Anterior cingulate cortex (tissue), 58 donors: ENCODE data around the gene HSD17B10.
A peak's percentile ranks its signal among the peaks of the same experiment; 100 is the strongest.
"Not testable (repeated sequence)": the region's sequence is repeated elsewhere in the genome, so short reads cannot be mapped to it uniquely, and the experiment has no call there.

Experiments used
- DNase-seq, 58 donors: peaks; one replicate each; lab custom pipeline; 2025; lab: John Stamatoyannopoulos, UW

Gene HSD17B10

DNA sequence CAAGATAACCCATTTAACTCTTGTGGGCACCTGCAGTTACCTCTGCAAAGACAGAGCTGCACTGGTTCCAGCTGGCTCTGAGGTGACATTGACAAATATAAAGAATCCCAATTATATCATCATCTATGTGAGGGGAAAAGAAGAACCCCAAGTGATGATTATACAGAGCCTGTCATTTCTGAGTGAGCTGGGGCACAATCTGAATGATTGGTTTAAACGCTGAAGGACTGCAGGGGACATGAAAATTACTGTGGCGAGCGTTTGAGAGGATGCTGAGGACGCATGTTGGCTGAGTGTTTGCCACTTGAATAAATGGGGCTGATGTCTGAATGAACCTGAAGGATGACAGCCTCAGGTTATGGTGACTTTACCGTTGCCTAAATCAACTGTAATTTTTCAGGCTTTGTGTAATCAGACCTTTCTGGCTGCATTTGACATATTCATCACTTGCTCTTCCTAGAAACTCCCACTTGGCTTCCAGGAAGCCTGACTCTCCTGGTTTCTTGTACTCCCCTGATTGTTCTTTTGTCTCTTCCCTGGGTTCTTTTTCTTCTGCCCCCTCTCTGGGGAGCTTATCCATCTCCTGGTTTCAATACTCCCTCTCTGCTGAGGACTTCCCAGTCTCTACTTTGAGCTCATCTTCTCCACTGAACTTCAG is 4.1 kb upstream of the HSD17B10 start:
- DNase-seq, result no peak

DNA sequence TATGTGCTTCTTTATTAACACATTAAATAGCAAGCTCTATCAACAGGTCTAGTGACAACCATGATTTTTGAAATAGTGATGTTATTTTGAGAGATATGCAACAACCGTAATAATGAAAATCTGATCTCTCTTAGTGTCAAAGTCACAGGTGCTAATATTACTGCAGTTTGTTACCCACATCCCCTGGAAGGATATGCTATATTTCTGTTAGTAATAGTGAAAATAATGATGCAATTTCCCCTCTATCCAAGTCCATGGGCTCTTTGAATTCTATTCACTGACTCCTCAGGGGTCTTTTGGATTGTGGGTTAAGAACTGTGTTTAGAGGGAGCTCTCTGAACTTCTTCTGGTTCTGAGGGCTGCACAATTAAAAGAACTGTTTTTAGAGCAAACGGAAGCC is 3.0 kb upstream of the HSD17B10 start:
- DNase-seq, result no peak

DNA sequence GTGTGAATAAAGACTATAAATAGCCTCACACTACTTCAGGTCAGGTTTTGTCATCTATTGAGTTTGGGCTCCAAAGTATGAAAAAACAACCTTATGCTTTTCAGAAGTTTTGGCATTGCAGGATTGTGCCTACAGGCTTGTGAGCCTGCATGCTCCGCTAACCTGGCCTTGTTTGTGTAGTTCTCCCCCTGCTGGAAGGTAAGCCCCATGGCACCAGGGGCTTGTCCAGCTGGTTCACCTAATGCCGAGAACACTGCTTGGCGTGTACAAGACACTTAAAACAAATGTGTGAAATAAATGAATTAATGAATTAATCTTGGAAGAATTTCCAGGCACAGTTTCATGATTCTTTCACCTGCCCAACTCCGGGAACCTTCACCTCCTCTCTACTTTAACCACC is 1.8 kb upstream of the HSD17B10 start:
- peak in 31 of 58 donors; percentile 0 to 27 (median 7) for DNase-seq

DNA sequence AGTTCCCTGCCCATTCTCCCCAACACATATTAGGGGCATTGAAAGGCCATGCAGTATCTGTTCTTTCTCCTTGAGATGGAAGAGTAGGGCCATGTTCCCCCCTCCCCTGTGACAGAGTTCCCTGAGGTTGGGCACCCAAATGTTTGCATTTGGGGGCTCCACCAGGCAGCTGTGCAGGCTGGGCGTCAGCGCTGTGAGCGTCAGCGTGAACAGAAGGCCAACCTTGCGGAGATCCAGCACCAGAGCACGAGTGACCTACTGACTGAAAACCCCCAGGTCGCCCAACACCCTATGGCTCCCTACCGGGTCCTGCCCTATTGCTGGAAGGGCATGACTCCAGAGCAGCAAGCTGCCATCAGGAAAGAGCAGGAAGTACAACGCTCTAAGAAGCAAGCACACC is 3.9 kb downstream of the HSD17B10 start:
- DNase-seq, result no peak

DNA sequence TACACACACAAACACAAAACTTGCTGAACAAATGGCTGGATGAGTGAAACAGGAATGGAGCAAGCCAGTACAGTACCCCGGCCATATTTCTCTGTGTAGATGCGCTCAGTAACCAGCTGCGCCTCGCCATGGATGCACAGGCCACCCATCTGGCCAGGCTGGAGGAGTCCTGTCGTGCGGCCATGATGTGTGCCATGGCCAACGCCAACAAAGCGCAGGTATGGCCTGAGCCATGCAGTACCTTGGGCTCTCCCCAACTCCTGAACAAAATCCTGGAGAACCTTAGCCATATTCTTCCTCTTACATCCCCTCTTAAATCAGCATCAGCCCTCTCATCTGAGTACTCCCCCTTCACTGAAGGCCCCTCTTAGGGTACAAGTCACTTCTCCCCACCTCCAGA is 4.4 kb downstream of the HSD17B10 start:
- DNase-seq, result no peak

DNA sequence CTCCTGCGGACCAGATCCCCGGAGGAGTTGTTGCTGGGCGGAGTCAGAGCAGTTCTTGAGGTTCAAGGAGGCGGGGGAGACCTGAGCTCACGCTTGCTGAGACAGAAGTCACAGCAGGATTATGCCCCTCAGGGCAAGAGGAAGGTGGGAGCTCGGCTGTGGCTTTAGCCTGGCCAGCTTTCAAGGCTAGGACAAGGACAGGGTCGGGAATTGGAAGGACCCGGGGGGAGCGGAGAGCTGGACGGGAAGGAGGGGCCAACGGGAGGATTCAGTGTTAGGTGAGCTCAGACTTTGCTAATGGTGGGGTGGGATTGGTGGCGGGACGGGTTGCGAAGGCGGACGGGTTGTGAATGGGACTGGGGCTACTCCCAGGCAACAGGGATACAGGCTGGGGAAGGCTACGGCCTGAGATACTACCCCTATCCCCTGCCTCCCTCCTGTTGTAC is 11.3 kb downstream of the HSD17B10 start, which contains the start of gene RIBC1:
Gene RIBC1 (plus strand): TSS at position 13 of the 446 bp plus-strand sequence. CDS start 3,404 bp downstream, outside the sequence.
- DNase-seq, result peak in 4 of 58 donors; percentile 13 to 55 (median 30)

DNA sequence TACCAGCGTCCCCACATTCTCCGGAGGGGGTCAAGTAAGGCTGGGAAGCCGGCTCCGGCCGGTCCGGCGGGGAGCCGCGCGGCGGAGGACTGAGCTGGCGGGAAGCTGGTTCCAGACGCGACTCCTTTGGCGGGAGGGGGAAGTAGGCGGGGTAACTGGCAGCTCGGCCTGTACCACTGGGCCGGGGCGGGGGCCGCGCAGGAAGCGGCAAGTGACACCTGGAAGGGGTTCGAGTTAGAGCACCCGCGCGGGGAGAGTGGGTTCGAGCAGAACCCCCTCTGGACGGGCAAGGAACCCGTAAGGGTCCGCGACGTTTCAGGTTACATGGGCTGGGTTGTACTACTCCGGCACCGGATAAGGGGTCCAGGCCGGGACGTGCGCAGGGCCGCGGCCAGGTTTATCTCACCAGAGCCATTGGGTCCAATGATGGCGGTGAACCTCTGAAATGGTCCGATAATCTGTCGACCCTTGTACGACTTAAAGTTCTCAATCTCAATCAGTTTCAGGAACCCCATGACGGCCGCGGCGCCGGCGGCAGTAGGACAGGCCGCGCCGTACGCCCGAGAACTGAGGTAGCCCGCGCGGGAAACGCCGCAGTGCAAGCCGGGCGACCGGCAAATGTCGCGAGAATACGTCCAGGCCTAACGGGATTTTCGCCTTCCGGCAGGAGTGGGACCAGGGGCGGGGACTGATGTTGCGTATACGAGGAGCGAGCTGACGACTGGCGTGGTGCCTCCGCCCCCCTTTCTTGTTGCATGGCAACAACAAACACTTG is 11.9 kb downstream of the HSD17B10 start, which contains the start of gene SMC1A:
Gene SMC1A (minus strand): TSS at position 569 of the 775 bp plus-strand sequence. CDS start 54 bp downstream, at position 515.
- DNase-seq, result peak; percentile 42 to 97 (median 90)

DNA sequence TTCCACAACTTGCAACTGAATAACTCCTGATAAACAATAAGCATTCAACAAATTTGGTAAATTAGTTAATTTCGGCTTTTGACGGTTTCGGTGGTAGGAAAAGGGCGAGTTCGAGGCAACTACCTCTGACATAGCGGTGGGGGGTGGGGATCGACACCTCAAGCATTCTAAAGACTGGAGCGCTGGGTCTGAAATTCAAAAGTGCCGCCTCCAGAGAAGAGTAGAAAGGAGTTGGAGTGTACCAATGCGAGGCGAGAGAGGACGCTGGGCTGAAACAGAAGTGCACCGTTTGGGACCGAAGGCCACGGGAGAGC is 12.4 kb downstream of the HSD17B10 start:
- DNase-seq, result no peak

DNA sequence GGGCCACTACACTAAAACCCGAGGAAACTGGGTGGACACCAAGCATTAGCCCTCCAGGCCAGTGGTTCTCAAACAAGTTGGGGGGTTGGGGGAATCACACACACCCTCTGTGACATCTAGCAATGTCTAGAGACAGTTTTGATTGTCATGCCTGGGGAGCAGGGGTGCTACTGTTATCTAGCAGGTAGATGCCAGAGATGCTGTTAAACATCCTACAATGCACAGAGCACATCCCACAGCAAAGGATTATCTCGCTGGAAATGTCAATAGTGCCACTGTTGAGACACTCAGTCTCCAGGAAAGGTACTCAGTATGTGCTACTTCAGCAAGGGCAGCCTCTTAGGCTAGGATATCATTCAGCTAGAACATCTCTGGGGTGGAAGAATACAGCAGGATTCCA is 13.0 kb downstream of the HSD17B10 start:
- DNase-seq, result no peak

DNA sequence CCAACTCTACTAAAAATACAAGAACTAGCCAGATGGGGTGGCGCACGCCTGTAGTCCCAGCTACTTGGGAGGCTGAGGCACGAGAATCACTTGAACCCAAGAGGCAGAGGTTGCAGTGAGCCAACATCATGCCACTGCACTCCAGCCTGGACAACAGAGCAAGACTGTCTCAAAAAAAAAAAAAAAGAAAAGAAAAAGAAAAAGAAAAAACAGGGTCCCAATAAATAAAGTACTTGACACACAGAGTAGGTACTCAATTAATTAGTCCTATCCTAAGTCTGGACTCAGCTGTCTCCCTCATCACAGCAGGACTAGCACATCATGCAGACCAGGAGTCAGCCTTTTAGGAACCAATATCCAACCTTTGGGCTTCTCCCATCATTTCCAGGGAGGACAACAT is 13.8 kb downstream of the HSD17B10 start:
- DNase-seq, result not testable (repeated sequence)

DNA sequence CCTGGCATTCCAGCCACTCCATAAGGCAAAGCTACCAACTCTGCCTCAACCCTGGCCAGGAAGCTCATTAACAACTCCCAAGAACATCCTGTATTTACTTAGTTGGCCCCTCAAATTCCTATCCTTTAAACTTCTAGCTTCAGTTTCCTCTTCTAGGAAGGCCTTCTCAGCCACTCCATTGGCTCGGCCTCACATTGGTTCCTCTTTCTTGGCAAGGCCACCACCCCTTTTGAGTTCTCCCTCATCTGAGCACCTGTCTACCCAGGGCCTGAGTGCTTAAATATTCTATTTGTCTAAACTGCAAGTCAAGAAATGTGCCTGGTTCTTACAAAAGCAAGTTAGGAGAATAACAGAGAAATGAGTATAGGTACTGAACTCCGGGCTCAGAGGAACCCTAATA is 21.7 kb downstream of the HSD17B10 start:
- no peak for DNase-seq

DNA sequence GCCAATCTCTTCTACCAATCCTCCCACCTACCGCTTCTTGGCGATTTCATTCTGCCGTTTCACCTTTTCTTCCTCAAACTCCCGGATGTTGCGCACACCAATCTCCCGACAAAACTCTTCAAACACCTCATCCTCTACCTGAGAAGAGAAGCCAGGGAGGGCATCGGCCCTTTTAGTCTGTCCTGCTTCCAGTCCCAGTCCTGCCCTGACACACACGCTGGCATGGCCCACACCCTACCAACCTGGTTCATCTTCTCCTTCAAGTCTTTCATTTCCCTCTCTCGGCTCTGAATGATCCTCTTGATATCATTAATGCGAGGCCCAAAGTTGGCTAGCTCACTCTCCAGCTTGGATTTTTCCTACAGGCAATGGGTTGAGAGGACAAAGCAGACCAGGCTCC is 30.6 kb downstream of the HSD17B10 start:
- no peak for DNase-seq

DNA sequence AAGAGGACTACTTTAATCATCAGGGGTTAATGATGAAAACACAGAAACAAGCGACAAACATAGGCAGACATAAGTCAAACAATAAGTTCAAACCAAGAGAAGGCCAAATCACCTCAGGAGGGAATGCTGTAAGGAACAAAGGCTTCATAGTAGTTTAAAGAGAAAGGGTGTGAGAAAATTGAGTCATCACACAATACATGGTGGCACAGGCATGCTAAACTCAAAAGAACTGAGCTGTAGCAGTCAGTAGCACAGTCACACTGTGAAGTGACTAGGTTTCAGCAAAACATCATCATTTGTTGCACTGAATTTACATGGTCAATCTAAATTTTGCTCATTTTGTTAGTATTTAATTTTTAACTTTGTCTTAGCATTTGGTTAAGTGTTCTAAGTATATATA is 36.0 kb downstream of the HSD17B10 start:
- no peak for DNase-seq

DNA sequence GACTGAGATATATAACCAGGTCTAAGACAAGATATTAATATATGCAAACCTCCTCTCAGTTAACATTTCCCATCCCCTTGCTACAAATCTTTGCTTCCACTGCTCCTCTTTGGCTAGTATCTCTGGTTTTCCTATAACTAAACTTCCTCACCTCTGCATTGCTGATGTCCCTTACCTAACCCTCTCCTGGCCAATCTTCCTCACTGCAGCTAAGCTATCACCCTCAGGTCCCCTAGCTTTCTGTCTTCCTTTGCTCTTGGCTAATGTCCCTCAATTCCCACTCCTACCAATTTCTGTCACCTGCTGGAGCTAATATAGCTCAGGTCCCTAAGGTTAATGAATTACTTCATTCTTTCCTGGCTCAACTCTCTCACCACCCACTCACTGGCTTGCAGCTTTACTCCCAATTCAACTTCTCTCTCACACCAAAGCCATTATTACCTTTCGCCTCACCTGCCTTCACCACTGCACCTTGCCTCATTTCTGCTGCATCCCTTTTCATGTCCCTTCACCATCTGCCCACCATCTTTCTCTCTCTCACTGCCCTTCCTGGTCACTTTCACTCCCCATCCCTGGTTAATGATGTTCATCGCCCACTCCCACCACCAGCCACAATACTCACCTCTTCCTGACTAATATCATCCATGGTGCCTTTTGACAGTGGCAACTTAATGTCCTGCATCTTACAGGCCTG is 38.4 kb downstream of the HSD17B10 start:
- DNase-seq, result no peak

DNA sequence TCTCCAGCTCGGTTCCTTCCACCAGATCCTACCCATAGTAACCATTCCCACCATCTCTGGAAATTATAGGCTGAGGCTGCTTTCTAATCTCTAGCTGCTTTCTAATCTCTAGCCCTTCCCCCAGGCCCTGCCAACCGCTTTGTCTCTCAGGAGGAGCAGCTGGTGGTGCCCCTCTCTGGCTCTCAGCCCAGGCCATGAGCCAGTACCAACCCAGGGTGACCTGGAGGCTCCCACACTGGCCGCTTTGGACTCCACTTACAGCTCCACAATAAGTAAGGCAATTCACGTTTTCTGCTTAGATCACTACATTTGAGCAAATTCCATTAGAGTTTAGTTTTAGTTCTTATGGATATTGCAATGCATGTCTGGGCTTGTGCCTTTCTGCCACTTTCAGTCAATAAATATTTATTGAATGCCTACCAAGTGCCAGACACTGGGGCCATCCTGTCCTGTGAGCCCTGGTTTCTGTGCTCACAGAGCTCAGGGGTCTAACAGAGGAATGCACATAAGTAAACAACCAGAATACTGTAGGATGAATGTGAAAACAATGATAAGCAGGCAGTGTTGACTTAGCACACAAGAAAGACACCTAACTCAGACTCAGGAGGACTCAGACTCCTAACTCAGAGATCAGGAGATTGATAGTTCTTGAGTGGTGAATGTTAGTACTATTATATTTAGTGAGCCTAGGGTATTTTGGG is 50.6 kb downstream of the HSD17B10 start:
- DNase-seq, result peak in 1 of 58 donors; percentile 0
